SIG-M5 treated with dmso at 0.1 percent for 504 hours (cell line): Measurements from ENCODE around the gene SAMD8.
"Not testable (repeated sequence)": the region's sequence is repeated elsewhere in the genome, so short reads cannot be mapped to it uniquely, and the experiment has no call there.

Source experiments
- DNase-seq: peaks from one replicate; lab custom pipeline; 2025; ENCODE audit not compliant: unreplicated experiment; lab: John Stamatoyannopoulos, UW

Gene SAMD8

DNA sequence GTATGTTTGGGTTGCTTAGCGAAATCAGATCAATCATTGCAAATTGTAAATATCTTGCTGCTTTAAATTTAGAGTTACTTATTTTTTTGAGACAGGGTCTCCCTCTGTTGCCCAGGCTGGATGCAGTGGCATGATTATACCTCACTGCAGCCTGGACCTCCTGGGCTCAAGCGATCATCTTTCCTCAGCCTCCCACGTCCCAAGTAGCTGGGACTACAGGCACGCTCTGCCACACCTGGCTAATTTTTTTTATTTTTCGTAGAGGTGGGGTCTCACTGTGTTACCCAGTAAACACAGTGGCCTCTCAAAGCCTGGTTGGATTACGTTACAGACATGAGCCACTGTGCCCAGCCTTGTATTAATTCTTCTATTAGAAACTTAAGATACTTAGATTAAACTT is 100.9 kb downstream of the SAMD8 start:
- no peak for DNase-seq

DNA sequence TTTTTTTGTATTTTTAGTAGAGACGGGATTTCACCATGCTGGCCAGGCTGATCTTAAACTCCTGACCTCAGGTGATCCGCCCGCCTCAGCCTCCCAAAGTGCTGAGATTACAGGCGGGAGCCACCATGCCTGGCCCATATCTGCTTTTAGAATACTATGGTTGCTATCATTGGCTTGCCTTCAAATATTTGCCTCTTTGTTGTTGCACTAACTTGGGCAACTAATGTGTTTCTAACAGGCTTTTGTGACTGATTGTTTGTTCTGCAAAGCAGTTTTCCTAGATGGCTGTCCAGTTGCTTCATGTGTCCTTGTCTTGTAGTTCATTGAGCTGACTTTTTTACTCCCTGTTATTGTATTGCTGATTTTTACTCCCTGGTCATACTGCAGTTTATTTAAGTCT is 108.8 kb downstream of the SAMD8 start:
- DNase-seq = no peak

DNA sequence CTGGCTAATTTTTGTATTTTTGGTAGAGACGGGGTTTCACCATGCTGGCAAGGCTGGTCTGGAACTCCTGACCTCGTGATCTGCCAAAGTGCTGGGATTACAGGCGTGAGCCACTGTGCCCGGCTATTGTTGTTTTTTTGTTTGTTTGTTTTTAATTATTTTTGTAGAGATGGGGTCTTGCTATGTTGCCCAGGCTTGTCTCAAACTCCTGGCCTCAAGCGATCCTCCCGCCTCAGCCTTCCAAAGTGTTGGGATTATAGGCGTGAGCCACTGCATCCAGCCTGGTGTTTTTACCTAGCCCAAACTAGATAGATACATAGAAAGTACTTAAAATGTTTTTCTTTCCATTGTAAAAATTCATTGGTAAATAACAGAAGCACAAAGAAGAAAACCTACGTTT is 110.0 kb downstream of the SAMD8 start:
- DNase-seq = not testable (repeated sequence)

DNA sequence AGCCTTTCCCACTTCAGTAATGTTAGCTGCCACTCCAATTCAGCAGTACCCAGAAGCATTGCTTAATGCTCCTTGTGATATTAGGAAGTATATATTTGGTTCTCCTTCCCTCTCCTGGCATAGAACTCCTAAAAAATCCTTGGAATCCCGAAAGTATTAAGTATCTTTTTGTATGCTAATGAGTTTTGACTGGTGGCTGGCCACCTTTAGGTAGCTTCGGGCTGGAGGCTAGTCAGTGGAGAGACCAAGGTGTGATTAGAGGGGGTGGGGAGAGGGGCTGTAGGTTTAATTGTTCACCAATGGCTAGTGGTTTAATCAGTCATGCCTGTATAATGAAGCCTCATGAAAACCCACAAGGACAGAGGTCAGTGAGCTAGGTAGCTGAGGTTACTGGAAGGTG is 112.1 kb downstream of the SAMD8 start:
- no peak for DNase-seq

DNA sequence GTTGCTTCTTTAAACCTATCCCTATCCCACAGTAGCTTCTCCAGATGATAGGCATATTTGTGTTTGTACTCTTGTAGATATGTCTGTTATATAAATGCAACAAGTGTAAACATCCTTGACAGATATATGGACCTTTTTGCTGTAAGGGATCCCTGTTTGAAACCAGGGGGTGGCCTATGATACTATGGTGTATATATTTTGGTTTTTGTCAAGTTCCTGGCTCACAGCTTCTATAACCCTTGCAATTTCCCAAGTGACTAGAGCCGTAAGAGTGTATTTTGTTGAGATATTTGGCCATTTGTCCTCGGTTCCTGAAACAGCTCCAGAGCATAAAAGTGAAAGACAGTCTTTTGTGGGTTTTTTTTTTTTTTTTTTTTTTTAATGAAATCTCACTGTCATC is 114.6 kb downstream of the SAMD8 start:
- no peak for DNase-seq

DNA sequence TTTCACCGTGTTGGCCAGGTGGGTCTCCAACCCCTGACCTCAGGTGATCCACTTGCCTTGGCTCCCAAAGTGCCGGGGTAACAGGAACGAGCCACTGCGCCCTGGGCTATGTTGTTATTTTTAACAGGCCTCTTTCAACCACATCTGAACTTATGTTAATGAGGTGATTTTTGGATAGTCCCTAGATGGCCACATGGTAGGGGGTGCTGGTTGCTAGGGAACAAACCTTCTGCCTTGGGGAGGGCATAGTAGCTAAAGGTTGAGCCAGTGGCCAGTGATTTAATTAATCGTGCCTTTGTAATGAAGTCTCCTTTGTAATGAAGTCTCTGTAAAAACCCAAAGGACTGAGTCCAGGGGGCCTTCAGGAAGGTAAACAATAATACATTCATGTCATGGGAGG is 115.2 kb downstream of the SAMD8 start:
- no peak for DNase-seq

DNA sequence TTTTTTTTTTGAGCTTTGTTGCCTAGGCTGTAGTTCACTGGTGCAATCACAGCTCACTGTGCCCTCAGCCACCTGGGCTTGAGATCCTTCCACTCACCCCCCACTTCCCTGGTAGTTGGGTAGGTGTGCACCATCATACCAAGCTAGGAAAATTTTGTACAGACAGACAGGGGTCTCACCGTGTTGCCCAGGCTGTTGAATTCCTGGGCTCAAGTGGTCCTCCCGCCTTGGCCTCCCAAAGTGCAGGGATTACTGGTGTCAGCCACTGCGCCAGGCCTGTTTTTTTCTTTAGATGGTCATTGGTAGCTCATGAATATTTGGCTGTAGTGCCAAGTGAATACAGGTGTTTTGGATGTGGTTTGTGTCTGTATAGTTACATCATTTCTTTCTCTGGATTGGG is 116.8 kb downstream of the SAMD8 start:
- DNase-seq = no peak

DNA sequence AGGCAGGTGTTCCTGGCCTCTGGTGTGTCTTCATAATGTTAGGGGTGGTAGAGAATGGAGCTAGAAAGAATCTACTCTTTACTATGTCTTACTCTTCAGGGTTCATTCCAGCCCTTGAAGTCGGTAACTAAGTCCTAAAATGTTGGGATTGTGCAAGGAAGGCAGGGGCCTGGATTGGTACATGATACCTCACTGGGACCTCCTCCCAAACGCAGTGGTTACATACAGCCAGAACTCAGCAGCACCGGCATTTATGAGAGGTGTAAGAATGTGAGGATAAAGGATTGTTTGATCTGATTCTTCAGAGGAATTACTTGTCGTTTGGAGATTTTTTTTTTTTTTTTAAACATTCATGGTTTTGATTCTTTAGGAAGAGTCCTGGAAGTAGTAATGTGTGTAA is 117.4 kb downstream of the SAMD8 start:
- DNase-seq = no peak

DNA sequence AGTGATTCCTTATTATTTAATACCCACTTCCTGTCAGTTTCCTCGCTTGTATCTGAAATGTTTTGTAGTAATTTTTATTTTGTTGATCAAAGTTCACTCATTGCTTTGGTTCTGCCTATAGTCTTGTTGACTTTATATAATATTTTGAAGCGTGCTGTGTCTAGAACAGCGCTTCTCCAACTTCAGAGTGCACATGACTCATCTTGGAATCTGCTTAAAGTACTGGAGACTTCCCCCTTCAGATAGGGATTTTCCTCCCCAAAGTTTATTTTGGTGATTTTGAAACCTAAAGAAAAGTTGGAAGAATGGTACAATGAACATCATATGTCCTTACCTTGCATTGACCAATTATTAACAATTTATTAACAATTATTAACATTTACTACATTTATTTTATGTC is 118.5 kb downstream of the SAMD8 start:
- DNase-seq = no peak

DNA sequence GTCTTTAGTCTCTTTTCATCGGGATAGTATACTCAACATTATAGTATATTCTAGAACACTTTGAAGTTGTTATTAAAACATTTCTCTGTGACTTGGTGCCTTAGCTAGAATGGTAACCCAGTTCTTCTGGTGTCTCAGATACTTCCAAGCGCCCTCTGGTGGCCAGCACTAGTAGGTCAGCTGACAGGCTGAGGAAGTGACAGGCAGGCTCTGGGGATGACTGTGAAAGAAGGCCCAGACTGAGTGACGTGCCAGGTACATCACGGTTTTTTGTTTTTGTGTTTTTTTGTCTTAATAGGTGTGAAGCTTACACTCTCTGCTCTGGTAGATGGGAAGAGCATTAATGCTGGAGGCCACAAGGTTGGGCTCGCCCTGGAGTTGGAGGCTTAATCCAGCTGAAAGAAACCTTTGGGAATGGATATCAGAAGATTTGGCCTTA is 119.2 kb downstream of the SAMD8 start:
- peak; percentile 77 for DNase-seq
